Measurements from ENCODE around the gene COL23A1.

- TF ChIP-seq MAX (IDR thresholded peaks at IDR 0.05), result no peak
- TF ChIP-seq CBX2 (IDR thresholded peaks at IDR 0.05; ENCODE audit: borderline replicate concordance, low read depth), result no peak
- TF ChIP-seq CBX8 (IDR thresholded peaks at IDR 0.05), result no peak
- TF ChIP-seq BCL3 (IDR thresholded peaks at IDR 0.05), result no peak
Measured at GRCh38 chr5:178460598-178460997, 129.6 kb downstream of the COL23A1 start.

All from A549 (cell line).